HG03378 (cell line): ENCODE data around the gene ACBD6.
"Not testable (repeated sequence)": the region's sequence is repeated elsewhere in the genome, so short reads cannot be mapped to it uniquely, and the experiment has no call there.

Experiments
- ATAC-seq: cut with Tn5 transposase; IDR thresholded peaks from one replicate; pipeline ENCODE4 v1.9.1; 2021; ENCODE audit warnings: mild to moderate bottlenecking, moderate library complexity; ENCODE audit not compliant: unreplicated experiment

The ACBD6 gene

GRCh38 chr1:180489976-180490375 is 12.4 kb downstream of the ACBD6 start:
- no peak for ATAC-seq

- no peak for ATAC-seq
Observed at GRCh38 chr1:180489313-180489712, 13.1 kb downstream of the ACBD6 start.

- ATAC-seq, result no peak
Observed at GRCh38 chr1:180488661-180489060, 13.7 kb downstream of the ACBD6 start.

- ATAC-seq, result no peak
Observed at GRCh38 chr1:180486092-180486491, 16.3 kb downstream of the ACBD6 start.

GRCh38 chr1:180484490-180484889 is 17.9 kb downstream of the ACBD6 start:
- ATAC-seq, result no peak

- ATAC-seq, result no peak
Observed at GRCh38 chr1:180482425-180483275, 19.7 kb downstream of the ACBD6 start.

GRCh38 chr1:180470031-180470430 is 32.3 kb downstream of the ACBD6 start:
- ATAC-seq, result no peak

GRCh38 chr1:180468311-180468710 is 34.1 kb downstream of the ACBD6 start:
- no peak for ATAC-seq

- ATAC-seq, result no peak
Observed at GRCh38 chr1:180462102-180462501, 40.3 kb downstream of the ACBD6 start.

- not testable (repeated sequence) for ATAC-seq
Observed at GRCh38 chr1:180461682-180462081, 40.7 kb downstream of the ACBD6 start.

GRCh38 chr1:180458807-180459206 is 43.6 kb downstream of the ACBD6 start:
- ATAC-seq, result no peak

- ATAC-seq, result no peak
Observed at GRCh38 chr1:180456191-180456590, 46.2 kb downstream of the ACBD6 start.

- ATAC-seq, result no peak
Observed at GRCh38 chr1:180451504-180451903, 50.9 kb downstream of the ACBD6 start.

GRCh38 chr1:180444522-180444921 is 57.9 kb downstream of the ACBD6 start:
- no peak for ATAC-seq

GRCh38 chr1:180440335-180440734 is 62.0 kb downstream of the ACBD6 start:
- ATAC-seq, result no peak

GRCh38 chr1:180435566-180435965 is 66.8 kb downstream of the ACBD6 start:
- ATAC-seq, result no peak

GRCh38 chr1:180433873-180434272 is 68.5 kb downstream of the ACBD6 start:
- no peak for ATAC-seq

- ATAC-seq, result no peak
Observed at GRCh38 chr1:180431683-180432082, 70.7 kb downstream of the ACBD6 start.

- ATAC-seq, result no peak
Observed at GRCh38 chr1:180428782-180429695, 73.3 kb downstream of the ACBD6 start.

GRCh38 chr1:180425952-180426351 is 76.4 kb downstream of the ACBD6 start:
- no peak for ATAC-seq

GRCh38 chr1:180424848-180425457 is 77.4 kb downstream of the ACBD6 start:
- ATAC-seq, result no peak
